ENCODE measurements around the gene MAN2B2. TPM values are rescaled to one million over a fixed set of nuclear protein-coding genes. Genes with fewer than 3 reads are reported as not detected.

Gene MAN2B2
- total and polyA plus RNA-seq, 7 experiments from 2014 or later, result 10.5 to 56.2 (median 32.3) TPM

DNA sequence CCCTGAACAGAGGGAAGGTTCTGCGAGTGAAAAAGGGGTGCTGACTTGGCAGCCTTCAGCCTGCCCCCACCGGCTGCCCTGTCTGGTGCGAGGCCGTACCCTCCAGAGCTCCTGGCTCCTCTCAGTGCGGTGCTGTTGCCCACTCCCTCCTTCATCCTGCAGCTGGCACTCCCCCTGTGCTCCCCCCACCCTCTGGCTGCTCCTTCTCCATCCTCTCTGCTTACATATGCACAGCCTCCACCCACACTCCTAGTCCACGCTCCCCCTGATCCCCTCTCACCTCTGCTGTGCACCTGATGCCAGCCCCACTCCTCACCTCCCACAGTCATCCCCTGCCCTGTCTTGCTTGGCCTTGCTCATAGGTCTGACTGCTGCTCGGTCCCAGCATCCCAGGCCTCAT is 9.9 kb downstream of the MAN2B2 start:
- Histone ChIP-seq H3K27ac (ENCODE audit: low read depth, low read length) (no peak overlapping the region), H3K27me3 (ENCODE audit: control insufficient read depth in 2 of 2, insufficient read depth in 2 of 2, low read length in 2 of 2) (no peaks in the 10 kb centered on the region), H3K36me3 (ENCODE audit: control insufficient read depth in 2 of 3, insufficient read depth in 3 of 3, low read length in 3 of 3) (peaks cover 0 to 79% (median 22%) of the 10 kb centered on the region in 3 experiments), H3K4me3 (ENCODE audit: low read length) (no peak overlapping the region), H3K9me3 (ENCODE audit: control insufficient read depth in 2 of 3, low read length in 3 of 3) (no peaks in the 10 kb centered on the region), H3K4me1 (ENCODE audit: control insufficient read depth in 2 of 2, insufficient read depth in 2 of 2, low read length in 2 of 2) (no peaks in the 10 kb centered on the region)
- DNase-seq (no peak), ATAC-seq (no peak)
- H3K4me1 Mint-ChIP-seq, result peaks cover 0 to 9% (median 2%) of the 10 kb centered on the region in 7 donors
- ChIA-PET POLR2A (no interaction called here), CTCF (no interaction called here)
- H3K27ac Mint-ChIP-seq, result no peak overlapping the region
- intact Hi-C loops (cut with micrococcal nuclease), result no loop called here
- H3K4me3 Mint-ChIP-seq, result no peak overlapping the region
- H3K27me3 Mint-ChIP-seq, result no peaks in the 10 kb centered on the region
- peaks cover 11 to 74% (median 52%) of the 10 kb centered on the region in 5 donors for H3K36me3 Mint-ChIP-seq
- H3K9me3 Mint-ChIP-seq, result peaks cover 0 to 4% (median 0%) of the 10 kb centered on the region in 11 donors

DNA sequence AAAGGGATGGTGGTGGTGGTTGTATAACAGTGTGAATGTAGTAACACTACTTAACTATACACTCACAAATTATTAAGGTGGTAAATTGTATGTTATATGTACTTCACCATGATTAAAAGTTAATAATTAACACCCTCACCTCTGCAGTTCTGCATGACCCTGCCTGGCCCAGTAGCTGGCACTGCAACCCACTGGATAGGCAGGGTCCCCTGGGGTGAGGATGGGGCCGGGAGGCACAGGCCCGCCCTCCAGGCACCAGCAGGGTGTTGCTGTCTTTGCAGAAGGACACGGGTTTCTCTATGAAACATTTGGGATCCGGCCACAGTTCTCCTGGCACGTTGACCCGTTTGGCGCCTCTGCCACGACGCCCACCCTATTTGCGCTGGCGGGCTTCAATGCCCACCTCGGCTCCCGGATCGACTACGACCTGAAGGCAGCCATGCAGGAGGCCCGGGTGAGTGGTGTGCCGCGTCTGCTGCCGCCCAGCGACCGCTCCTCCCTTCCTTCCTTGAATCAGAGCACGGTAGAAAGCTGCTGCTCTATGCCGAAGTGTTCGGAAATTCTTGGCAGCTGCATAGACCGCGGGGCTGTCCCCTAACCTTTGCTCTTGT is 11.8 kb downstream of the MAN2B2 start:
- intact Hi-C loops (cut with micrococcal nuclease), result no loop called here
- H3K4me1 Mint-ChIP-seq, result peaks cover 0 to 4% (median 0%) of the 10 kb centered on the region in 7 donors
- Histone ChIP-seq H3K9me3 (ENCODE audit: control insufficient read depth in 2 of 3, low read length in 3 of 3) (no peaks in the 10 kb centered on the region), H3K4me3 (ENCODE audit: low read length) (no peak overlapping the region), H3K27me3 (ENCODE audit: control insufficient read depth in 2 of 2, insufficient read depth in 2 of 2, low read length in 2 of 2) (no peaks in the 10 kb centered on the region), H3K36me3 (ENCODE audit: control insufficient read depth in 2 of 3, insufficient read depth in 3 of 3, low read length in 3 of 3) (peaks cover 0 to 75% (median 12%) of the 10 kb centered on the region in 3 experiments), H3K4me1 (ENCODE audit: control insufficient read depth in 2 of 2, insufficient read depth in 2 of 2, low read length in 2 of 2) (no peaks in the 10 kb centered on the region), H3K27ac (ENCODE audit: low read depth, low read length) (no peak overlapping the region)
- H3K27ac Mint-ChIP-seq, result no peak overlapping the region
- no peak overlapping the region for H3K4me3 Mint-ChIP-seq
- DNase-seq, result no peak
- ATAC-seq, result no peak
- CTCF ChIA-PET, result no interaction called here
- POLR2A ChIA-PET, result no interaction called here
- H3K9me3 Mint-ChIP-seq, result peaks cover 0 to 4% (median 0%) of the 10 kb centered on the region in 11 donors
- no peaks in the 10 kb centered on the region for H3K27me3 Mint-ChIP-seq
- peaks cover 5 to 63% (median 37%) of the 10 kb centered on the region in 5 donors for H3K36me3 Mint-ChIP-seq

DNA sequence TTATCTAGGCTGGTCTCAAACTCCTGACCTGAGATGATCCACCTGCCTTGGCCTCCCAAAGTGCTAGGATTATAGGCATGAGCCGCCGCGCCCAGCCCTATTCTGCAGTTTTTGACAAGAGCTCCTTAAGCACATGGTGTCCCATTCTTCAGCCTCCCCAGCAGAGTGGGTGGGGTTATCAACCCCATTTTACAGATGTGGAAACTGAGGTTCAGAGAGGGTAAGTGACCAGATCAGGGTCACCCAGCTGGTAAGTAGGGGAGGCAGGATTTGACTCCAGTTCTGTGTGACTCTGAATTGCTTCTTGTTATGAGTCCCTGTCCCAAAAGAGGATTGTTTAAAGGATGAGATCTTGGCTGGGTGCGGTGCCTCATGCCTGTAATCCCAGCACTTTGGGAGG is 14.5 kb downstream of the MAN2B2 start:
- no peaks in the 10 kb centered on the region for H3K27me3 Mint-ChIP-seq
- intact Hi-C loops (cut with micrococcal nuclease), result no loop called here
- no peak overlapping the region for H3K4me3 Mint-ChIP-seq
- peak overlapping the region in 1 of 9 donors; percentile 30 for H3K27ac Mint-ChIP-seq
- ATAC-seq (no peak), DNase-seq (no peak)
- ChIA-PET CTCF (no interaction called here), POLR2A (interaction anchor here (0.7 kb wide), 1 partner anchor 17 kb away, joined by 3 read pairs; no protein-coding TSS in a partner anchor)
- H3K4me1 Mint-ChIP-seq, result peaks cover 0 to 4% (median 0%) of the 10 kb centered on the region in 7 donors
- H3K36me3 Mint-ChIP-seq, result peaks cover 0 to 48% (median 17%) of the 10 kb centered on the region in 5 donors
- Histone ChIP-seq H3K9me3 (ENCODE audit: control insufficient read depth in 2 of 3, low read length in 3 of 3) (no peaks in the 10 kb centered on the region), H3K36me3 (ENCODE audit: control insufficient read depth in 2 of 3, insufficient read depth in 3 of 3, low read length in 3 of 3) (peaks cover 0 to 72% (median 5%) of the 10 kb centered on the region in 3 experiments), H3K27ac (ENCODE audit: low read depth, low read length) (no peak overlapping the region), H3K4me3 (ENCODE audit: low read length) (no peak overlapping the region), H3K27me3 (ENCODE audit: control insufficient read depth in 2 of 2, insufficient read depth in 2 of 2, low read length in 2 of 2) (no peaks in the 10 kb centered on the region), H3K4me1 (ENCODE audit: control insufficient read depth in 2 of 2, insufficient read depth in 2 of 2, low read length in 2 of 2) (no peaks in the 10 kb centered on the region)
- H3K9me3 Mint-ChIP-seq, result no peaks in the 10 kb centered on the region

DNA sequence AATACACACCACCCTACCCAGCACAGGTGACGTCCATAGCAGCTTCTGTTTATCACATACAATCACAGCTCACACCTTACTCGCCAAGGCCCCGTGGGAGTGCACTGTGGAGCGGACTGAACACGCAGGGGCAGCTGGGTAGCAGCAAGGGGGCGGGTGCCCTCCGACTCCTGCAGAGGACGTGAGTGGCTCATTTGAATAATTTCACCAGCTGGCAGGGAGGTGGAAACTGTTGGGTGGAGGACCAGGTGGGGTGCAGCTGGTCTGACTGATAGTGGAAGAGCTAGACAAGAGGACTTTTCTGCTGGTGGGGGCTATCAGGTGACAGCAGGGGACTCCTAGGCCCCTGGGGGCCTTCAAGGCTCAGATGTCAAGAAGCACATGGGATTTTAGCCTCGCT is 16.3 kb downstream of the MAN2B2 start:
- Histone ChIP-seq H3K9me3 (ENCODE audit: control insufficient read depth in 2 of 3, low read length in 3 of 3) (no peaks in the 10 kb centered on the region), H3K36me3 (ENCODE audit: control insufficient read depth in 2 of 3, insufficient read depth in 3 of 3, low read length in 3 of 3) (peaks cover 0 to 74% (median 10%) of the 10 kb centered on the region in 3 experiments), H3K27ac (ENCODE audit: low read depth, low read length) (no peak overlapping the region), H3K4me1 (ENCODE audit: control insufficient read depth in 2 of 2, insufficient read depth in 2 of 2, low read length in 2 of 2) (no peaks in the 10 kb centered on the region), H3K27me3 (ENCODE audit: control insufficient read depth in 2 of 2, insufficient read depth in 2 of 2, low read length in 2 of 2) (no peaks in the 10 kb centered on the region), H3K4me3 (ENCODE audit: low read length) (no peak overlapping the region)
- CTCF ChIA-PET, result no interaction called here
- Mint-ChIP-seq H3K27ac (no peak overlapping the region), H3K4me3 (no peak overlapping the region), H3K27me3 (no peaks in the 10 kb centered on the region), H3K4me1 (peaks cover 0 to 2% (median 0%) of the 10 kb centered on the region in 7 donors), H3K9me3 (no peaks in the 10 kb centered on the region), H3K36me3 (peaks cover 3 to 41% (median 15%) of the 10 kb centered on the region in 5 donors)
- peak; percentile 28 for ATAC-seq
- POLR2A ChIA-PET, result no interaction called here
- intact Hi-C loops (cut with micrococcal nuclease), result no loop called here
- no peak for DNase-seq

DNA sequence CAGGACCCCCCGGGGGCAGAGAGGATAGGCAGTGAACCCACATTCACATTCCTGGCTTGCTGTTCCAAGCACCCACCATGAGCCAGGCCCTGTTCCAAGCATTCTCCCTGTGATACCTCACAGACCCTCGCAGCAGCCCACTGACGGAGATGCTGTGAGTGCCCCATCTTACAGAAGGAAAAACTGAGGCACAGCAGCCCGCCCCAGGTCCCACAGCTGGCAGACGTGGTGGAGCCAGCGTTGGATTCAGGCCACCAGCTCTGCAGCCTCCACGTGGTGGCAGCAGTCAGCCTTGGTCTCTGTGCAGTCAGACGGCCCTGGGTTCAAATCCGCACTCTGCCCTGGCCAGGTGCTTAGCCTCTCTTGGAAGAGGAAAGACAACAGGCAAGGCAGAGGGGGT is 16.8 kb downstream of the MAN2B2 start:
- Mint-ChIP-seq H3K9me3 (no peaks in the 10 kb centered on the region), H3K4me3 (no peak overlapping the region), H3K4me1 (peaks cover 0 to 2% (median 0%) of the 10 kb centered on the region in 7 donors), H3K36me3 (peaks cover 1 to 42% (median 15%) of the 10 kb centered on the region in 5 donors), H3K27ac (no peak overlapping the region), H3K27me3 (no peaks in the 10 kb centered on the region)
- Histone ChIP-seq H3K4me3 (ENCODE audit: low read length) (no peak overlapping the region), H3K4me1 (ENCODE audit: control insufficient read depth in 2 of 2, insufficient read depth in 2 of 2, low read length in 2 of 2) (no peaks in the 10 kb centered on the region), H3K27me3 (ENCODE audit: control insufficient read depth in 2 of 2, insufficient read depth in 2 of 2, low read length in 2 of 2) (no peaks in the 10 kb centered on the region), H3K27ac (ENCODE audit: low read depth, low read length) (no peak overlapping the region), H3K36me3 (ENCODE audit: control insufficient read depth in 2 of 3, insufficient read depth in 3 of 3, low read length in 3 of 3) (peaks cover 0 to 74% (median 10%) of the 10 kb centered on the region in 3 experiments), H3K9me3 (ENCODE audit: control insufficient read depth in 2 of 3, low read length in 3 of 3) (no peaks in the 10 kb centered on the region)
- intact Hi-C loops (cut with micrococcal nuclease), result no loop called here
- CTCF ChIA-PET, result no interaction called here
- DNase-seq (no peak), ATAC-seq (no peak)
- POLR2A ChIA-PET, result no interaction called here

DNA sequence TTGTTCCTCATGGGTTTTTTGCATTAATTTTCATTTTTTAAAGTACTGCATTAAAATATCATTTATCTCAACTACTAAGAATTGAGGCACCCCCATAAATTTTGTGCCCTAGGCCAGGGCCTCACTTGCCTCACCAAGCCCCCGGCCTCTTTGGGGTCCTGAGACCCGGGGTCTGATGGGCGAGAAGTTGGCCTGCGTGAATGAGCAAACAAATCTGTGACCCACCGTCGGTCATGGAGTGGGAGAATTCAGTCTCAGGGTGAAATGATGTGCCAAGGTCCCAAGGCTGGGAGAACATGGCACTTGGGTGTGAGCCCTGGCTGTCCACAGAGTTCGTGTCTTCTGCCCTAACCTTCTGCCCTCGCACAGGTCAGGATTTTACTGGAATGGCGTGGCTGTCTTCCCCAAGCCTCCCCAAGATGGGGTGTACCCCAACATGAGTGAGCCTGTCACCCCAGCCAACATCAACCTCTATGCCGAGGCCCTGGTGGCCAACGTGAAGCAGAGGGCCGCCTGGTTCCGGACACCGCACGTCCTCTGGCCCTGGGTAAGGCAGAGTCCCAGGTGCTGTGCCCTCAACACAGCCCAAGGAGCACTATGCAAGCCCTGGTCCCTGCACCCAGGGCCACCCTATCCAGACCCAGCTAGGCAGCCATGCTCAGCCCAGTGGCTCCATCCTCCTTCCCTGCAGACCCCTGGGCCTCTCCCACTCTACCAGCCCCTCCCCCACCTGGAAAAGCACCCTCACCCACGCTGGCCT is 18.0 kb downstream of the MAN2B2 start:
- ChIA-PET CTCF (no interaction called here), POLR2A (no interaction called here)
- Mint-ChIP-seq H3K36me3 (peaks cover 1 to 37% (median 15%) of the 10 kb centered on the region in 5 donors), H3K4me1 (peaks cover 0 to 2% (median 0%) of the 10 kb centered on the region in 7 donors), H3K9me3 (no peaks in the 10 kb centered on the region), H3K4me3 (no peak overlapping the region), H3K27me3 (no peaks in the 10 kb centered on the region), H3K27ac (no peak overlapping the region)
- no peak overlapping the region for H3K4me3 ChIP-seq (ENCODE audit: low read length)
- intact Hi-C loops (cut with micrococcal nuclease), result no loop called here
- ATAC-seq (no peak), DNase-seq (no peak)
- no peaks in the 10 kb centered on the region for H3K4me1 ChIP-seq (ENCODE audit: control insufficient read depth in 2 of 2, insufficient read depth in 2 of 2, low read length in 2 of 2)
- H3K27me3 ChIP-seq (ENCODE audit: control insufficient read depth in 2 of 2, insufficient read depth in 2 of 2, low read length in 2 of 2), result no peaks in the 10 kb centered on the region
- H3K9me3 ChIP-seq (ENCODE audit: control insufficient read depth in 2 of 3, low read length in 3 of 3), result no peaks in the 10 kb centered on the region
- H3K27ac ChIP-seq (ENCODE audit: low read depth, low read length), result no peak overlapping the region
- H3K36me3 ChIP-seq (ENCODE audit: control insufficient read depth in 2 of 3, insufficient read depth in 3 of 3, low read length in 3 of 3), result peaks cover 5 to 74% (median 11%) of the 10 kb centered on the region in 3 experiments

Data from naive thymus-derived CD4-positive, alpha-beta T cell (primary cell).